NCI-H2196 treated with DMSO at 0.1 percent for 48 hours (cell line): ENCODE data around the gene SEMA3B.
"Not testable (repeated sequence)": the region's sequence is repeated elsewhere in the genome, so short reads cannot be mapped to it uniquely, and the experiment has no call there.

Experiments used
- DNase-seq: peaks from one replicate; lab custom pipeline; 2025; ENCODE audit not compliant: unreplicated experiment; lab: John Stamatoyannopoulos, UW

Gene SEMA3B

GRCh38 chr3:50258029-50258680 lies 10.8 kb upstream of the SEMA3B start:
- DNase-seq: no peak

GRCh38 chr3:50258979-50259378 lies 10.0 kb upstream of the SEMA3B start:
- DNase-seq: no peak

DNA sequence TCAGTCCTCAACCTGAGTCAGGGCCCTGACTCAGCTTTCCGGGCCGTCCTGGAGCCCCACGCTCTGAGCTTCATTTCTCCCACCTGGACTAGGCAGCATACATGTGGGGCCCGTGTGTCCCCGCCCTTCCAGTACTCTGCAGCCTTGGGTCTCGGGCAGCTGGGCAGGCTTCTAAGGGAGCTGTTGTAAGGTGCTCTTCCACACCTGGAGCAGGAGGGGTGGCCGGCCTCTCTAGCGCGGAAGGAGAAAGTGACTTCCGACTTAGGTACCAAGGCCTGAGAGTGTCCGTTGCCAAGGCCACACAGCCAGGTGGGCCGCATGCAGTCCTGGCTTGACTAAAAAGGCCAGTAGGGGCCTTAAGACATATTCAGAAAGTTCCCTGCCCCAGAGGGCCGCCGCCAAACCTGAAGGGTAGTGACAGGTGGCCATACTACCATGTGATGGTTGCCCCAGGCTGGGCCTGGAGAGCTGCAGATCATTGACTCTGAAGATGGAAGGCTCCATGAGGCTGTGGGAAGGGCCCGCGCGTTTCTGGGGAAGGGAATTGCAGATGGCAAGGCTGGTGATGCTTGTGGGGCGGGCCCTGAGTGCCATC lies 9.4 kb upstream of the SEMA3B start:
- no peak for DNase-seq

- DNase-seq: peak; percentile 60
Observed at GRCh38 chr3:50260027-50260941, 8.7 kb upstream of the SEMA3B start.

- no peak for DNase-seq
Observed at GRCh38 chr3:50260942-50261441, 8.0 kb upstream of the SEMA3B start.

DNA sequence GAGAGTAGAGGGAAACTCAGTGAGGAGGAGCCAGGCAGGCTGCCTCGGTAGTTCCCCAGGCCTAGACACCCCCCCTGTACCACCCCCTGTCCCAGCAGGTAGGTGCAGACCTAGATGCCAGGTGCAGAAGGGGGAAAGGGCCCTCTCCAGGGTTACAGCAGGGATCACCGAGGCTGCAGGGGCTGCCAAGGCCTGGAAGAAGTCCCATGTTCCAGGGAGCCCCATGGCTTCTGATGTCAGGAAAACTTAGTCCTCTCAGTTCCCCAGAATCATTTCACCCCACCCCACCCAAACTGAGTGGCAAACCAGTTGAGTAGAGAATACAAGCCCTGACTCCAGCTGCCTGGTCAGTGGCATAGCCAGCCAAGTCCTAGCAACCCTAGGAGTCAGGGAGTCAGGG lies 7.4 kb upstream of the SEMA3B start:
- no peak for DNase-seq

- DNase-seq: not testable (repeated sequence)
Observed at GRCh38 chr3:50262200-50262599, 6.7 kb upstream of the SEMA3B start.

DNA sequence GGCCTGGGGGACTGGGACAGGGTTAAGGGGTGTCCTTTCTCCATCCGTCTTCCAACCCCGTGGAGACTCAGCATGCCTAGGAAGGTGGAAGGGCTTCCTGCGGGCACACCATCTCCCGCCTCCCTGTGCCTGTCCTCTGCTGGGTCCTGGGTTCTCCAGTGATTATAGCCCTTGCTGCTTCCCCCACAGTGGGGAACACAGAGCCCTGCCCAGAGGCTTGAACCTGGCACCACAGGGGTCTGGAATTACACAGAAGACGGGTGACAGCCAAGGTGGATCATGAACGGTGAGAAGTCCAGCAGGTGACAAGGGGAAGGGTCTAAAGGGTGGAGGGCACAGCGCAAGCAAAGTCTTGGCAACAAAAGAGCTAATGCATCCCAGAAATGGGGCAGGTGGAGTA lies 6.2 kb upstream of the SEMA3B start:
- no peak for DNase-seq

DNA sequence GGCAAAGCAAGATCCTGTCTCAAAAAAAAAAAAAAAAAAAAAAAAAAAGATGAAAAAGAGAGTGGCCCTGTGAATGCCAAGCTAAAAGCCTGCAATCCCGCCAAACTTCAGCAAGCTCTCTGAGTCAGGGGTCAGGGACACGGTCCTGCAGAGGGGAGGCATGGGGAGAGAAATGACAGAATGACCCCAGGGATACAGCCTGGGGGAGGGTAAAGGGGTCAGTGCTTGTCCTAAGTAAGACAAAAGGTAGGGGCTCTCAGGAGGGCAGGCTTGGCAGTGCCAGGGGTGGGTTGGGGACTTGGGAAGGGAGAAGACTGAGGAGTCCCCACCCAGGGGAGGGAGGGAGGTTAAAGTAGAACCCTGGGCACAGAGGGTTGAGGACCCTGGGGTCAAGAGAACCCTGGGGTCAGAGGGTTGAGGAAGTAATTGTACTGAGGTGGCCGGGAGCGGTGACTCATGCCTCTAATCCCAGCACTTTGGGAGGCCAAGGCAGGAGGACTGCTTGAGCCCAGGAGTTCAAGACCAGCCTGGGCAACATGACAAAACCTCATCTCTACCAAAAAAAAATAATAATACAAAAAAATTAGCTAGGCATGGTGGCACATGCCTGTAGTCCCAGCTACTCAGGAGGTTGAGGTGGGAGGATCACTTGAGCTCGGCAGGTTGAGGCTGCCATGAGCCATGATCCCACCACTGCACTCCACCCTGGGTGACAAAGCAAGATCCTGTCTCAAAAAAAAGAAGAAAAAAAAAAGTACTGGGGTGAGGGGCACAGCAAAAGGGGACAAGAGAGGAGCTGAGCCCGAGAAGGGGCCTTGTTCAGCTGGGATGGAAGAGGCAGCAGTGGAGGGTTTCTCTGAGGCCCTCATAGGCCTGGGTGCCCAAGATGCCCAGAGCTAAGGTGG lies 5.2 kb upstream of the SEMA3B start:
- no peak for DNase-seq

GRCh38 chr3:50264383-50264963 lies 4.5 kb upstream of the SEMA3B start:
- no peak for DNase-seq

DNA sequence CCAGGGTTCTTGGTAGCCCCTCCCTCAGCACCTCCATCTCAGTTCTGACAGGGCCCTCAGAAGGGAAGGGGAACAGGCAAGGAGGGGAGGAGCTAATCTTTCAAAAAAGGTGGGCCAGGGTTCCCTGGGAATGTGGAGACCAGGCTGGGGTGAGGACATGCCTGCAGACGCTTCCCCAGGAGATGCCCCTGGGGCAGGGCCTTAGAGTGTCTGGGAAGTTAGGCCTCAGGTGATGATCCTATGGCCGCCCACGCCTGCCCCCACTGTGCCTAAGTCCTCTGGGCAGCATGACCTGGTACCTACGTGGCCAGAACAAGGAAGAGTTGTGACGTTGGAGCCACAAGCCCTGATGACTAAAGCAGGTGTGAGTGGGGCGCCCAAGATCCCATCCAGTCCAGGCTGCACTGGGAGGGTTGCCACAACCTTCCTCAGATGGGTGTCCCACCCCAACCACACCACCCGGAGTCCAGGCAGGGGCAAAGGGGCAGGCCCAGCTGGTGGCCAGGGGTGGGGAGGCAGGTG lies 3.9 kb upstream of the SEMA3B start:
- no peak for DNase-seq

GRCh38 chr3:50265571-50265970 lies 3.4 kb upstream of the SEMA3B start:
- no peak for DNase-seq

- DNase-seq: no peak
Observed at GRCh38 chr3:50266017-50266416, 2.9 kb upstream of the SEMA3B start.

- no peak for DNase-seq
Observed at GRCh38 chr3:50266836-50267235, 2.1 kb upstream of the SEMA3B start.

GRCh38 chr3:50267280-50267913 lies 1.6 kb upstream of the SEMA3B start:
- DNase-seq: no peak

DNA sequence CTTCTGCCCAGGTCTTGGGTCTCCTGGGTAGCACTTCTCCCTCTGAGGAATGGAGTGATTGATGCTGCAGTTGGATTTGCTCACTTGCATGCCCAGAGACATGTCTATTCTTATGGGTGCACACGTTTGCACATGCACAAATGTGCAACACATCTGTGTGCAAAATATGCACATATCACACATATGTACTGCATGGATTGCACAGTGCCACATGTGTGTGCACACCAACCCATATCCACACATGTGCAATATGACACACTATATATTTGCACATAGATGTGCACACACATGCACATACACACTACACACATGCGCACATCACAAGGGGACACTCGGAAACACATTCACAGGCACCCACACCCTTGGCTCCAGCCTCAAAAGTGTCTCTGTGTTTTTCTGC lies 671 bp upstream of the SEMA3B start:
- no peak for DNase-seq

DNA sequence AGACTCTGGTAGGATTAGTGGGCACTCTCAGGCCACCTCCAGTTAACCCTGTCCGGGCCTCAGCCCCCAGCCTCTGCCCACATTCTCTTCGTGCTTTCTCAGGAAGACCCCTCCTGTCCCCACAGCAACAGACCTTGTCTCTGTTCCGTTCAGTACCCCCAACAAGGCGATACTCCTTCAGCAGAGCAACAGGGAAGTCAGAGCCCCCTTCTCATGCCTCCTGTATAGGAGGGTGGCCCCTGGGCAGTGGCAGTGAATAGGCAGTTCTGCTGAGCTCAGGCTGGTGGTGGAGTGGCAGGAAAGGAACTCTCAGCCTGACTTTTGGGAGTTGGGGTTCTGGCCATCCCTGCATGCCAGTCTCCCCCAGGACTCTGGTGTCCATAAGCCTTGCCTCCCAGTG lies 513 bp downstream of the SEMA3B start:
- DNase-seq: no peak

GRCh38 chr3:50269977-50270413 lies 1.0 kb downstream of the SEMA3B start:
- no peak for DNase-seq

- no peak for DNase-seq
Observed at GRCh38 chr3:50270422-50271224, 1.7 kb downstream of the SEMA3B start.
